ENCODE results near the gene UBE4A.

UBE4A gene

GRCh38 chr11:118439646-118440045 lies 80.2 kb downstream of the UBE4A start:
- DNase-seq = no peak

GRCh38 chr11:118441770-118442275 lies 82.4 kb downstream of the UBE4A start:
- no peak for DNase-seq

- no peak for DNase-seq
Measured at GRCh38 chr11:118442301-118442700, 82.9 kb downstream of the UBE4A start.

DNA sequence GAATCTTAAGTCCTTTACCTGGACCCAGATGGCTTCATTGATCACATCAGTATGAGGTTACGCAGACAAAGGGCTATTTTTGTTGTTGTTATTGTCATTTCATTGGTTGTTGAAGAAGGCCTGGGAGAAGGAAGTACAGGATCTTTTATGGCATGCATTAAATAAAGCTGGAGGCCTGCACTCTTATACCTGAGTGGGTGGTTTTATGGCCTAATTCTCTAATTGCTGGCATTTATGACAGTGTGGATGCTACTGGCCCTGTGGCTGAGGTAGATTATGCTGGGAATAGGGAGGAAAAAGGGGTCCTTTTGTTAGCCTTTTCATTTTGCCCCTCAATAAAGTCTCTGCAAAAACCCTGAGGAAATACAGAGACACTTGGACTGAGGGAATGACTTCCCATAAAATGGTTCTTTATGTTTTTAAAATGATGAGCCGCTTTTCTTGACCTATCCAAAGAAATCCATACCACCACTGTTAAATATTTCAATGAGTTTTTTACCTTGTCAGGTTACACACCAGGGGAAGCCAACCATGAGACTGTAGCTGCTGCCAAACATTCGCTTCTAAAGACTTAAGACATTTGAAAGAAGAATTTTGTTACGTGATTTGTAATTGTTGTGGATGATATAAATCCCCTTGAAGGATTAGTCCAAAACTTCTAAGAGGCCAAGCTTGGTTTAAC lies 83.6 kb downstream of the UBE4A start:
- DNase-seq = no peak

GRCh38 chr11:118443590-118444218 lies 84.3 kb downstream of the UBE4A start:
- no peak for DNase-seq

- DNase-seq = no peak
Measured at GRCh38 chr11:118447423-118447822, 88.0 kb downstream of the UBE4A start.

- DNase-seq = no peak
Measured at GRCh38 chr11:118448294-118448693, 88.9 kb downstream of the UBE4A start.

All from fibroblast of skin of right quadriceps (primary cell).